ENCODE data around the gene CDH13. TPM values are rescaled to one million over a fixed set of nuclear protein-coding genes. Genes with fewer than 3 reads are reported as not detected.

Gene CDH13
- total and polyA plus RNA-seq, 9 of the 15 experiments (the other 6 are each of a cell fraction or from before 2014, with no cell fraction given), result 0.03 TPM; not detected in 8

DNA sequence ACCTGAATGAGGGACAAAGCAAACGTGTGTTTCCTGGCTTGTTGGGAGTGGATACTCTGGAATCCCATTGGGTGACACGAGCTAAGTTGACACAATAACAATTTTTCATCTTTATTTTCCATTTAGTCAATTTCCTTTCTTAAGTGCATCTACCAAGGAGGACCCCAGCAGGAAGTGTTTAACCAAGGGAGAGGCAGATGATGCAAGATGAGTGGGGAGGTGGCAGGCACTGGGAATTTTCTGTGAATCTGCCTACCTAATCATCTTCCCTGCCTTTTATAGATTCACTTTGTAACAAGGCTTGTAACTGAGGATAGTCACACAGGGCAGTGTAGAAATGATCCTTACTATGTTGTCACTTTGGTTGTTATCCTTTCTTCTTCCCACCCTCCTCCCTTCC is 863.3 kb downstream of the CDH13 start:
- POLR2A ChIA-PET, result no interaction called here
- no peak for DNase-seq (ENCODE audit: extremely low read depth in 1 of 4, low spot score in 3 of 4)
- BruUV-seq (replicated peaks), result no TSS peak
- Histone ChIP-seq H3K36me3 (ENCODE audit: control insufficient read depth, insufficient read depth, low read length) (no peaks in the 10 kb centered on the region), H3K9ac (ENCODE audit: insufficient read depth in 1 of 2, low read depth in 2 of 2, low read length in 2 of 2) (no peak overlapping the region), H4K20me1 (replicated peaks; ENCODE audit: control insufficient read depth, insufficient read depth, low read length) (no peaks in the 10 kb centered on the region), H3K4me3 (no peak overlapping the region), H3K9me3 (replicated peaks; ENCODE audit: control insufficient read depth, insufficient read depth, low read depth, low read length) (no peaks in the 10 kb centered on the region), H3K79me2 (ENCODE audit: control insufficient read depth, insufficient read depth, low read length) (no peaks in the 10 kb centered on the region), H3K27me3 (ENCODE audit: control insufficient read depth in 2 of 2, insufficient read depth in 2 of 2, low read length in 2 of 2) (no peaks in the 10 kb centered on the region), H3K4me1 (replicated peaks in 1 of 2; ENCODE audit: control insufficient read depth in 2 of 2, insufficient read depth in 2 of 2, low read length in 2 of 2) (no peaks in the 10 kb centered on the region), H2AFZ (ENCODE audit: low read depth, low read length) (no peak overlapping the region), H3K27ac (ENCODE audit: extremely low read depth, low read depth, low read length) (no peak overlapping the region), H3K9me1 (ENCODE audit: control insufficient read depth, insufficient read depth, low read length) (no peaks in the 10 kb centered on the region), H3K4me2 (ENCODE audit: insufficient read depth, low read length) (no peak overlapping the region)
- intact Hi-C loops (cut with micrococcal nuclease), result no loop called here
- 0% methylated on average over 2 of the region's 2 CpGs for WGBS (ENCODE audit: insufficient coverage, low coverage, missing lambda C conversion rate)
- in situ Hi-C loops (cut with MboI), result no loop called here
- CTCF ChIA-PET (ENCODE audit: low intra/inter-chr PET ratio), result no interaction called here
- no peak for FAIRE-seq
- no peak for ATAC-seq
- no peak for TF ChIP-seq ZNF408 (CRISPR knock-in tag; IDR thresholded peaks at IDR 0.05; ENCODE audit: low read depth)
- TF ChIP-seq NRF1 (conservative IDR thresholded peaks at IDR 0.05 in 1 of 2, IDR thresholded peaks at IDR 0.05 in 1 of 2), result no peak
- TF ChIP-seq NCOA6 (IDR thresholded peaks at IDR 0.05), result no peak
- TF ChIP-seq, protein P1, sequence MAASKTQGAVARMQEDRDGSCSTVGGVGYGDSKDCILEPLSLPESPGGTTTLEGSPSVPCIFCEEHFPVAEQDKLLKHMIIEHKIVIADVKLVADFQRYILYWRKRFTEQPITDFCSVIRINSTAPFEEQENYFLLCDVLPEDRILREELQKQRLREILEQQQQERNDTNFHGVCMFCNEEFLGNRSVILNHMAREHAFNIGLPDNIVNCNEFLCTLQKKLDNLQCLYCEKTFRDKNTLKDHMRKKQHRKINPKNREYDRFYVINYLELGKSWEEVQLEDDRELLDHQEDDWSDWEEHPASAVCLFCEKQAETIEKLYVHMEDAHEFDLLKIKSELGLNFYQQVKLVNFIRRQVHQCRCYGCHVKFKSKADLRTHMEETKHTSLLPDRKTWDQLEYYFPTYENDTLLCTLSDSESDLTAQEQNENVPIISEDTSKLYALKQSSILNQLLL (CRISPR knock-in tag; IDR thresholded peaks at IDR 0.05; ENCODE audit: borderline replicate concordance), result no peak
- no peak for TF ChIP-seq KAT8 (IDR thresholded peaks at IDR 0.05; ENCODE audit: low read depth)
- TF ChIP-seq, protein P2, sequence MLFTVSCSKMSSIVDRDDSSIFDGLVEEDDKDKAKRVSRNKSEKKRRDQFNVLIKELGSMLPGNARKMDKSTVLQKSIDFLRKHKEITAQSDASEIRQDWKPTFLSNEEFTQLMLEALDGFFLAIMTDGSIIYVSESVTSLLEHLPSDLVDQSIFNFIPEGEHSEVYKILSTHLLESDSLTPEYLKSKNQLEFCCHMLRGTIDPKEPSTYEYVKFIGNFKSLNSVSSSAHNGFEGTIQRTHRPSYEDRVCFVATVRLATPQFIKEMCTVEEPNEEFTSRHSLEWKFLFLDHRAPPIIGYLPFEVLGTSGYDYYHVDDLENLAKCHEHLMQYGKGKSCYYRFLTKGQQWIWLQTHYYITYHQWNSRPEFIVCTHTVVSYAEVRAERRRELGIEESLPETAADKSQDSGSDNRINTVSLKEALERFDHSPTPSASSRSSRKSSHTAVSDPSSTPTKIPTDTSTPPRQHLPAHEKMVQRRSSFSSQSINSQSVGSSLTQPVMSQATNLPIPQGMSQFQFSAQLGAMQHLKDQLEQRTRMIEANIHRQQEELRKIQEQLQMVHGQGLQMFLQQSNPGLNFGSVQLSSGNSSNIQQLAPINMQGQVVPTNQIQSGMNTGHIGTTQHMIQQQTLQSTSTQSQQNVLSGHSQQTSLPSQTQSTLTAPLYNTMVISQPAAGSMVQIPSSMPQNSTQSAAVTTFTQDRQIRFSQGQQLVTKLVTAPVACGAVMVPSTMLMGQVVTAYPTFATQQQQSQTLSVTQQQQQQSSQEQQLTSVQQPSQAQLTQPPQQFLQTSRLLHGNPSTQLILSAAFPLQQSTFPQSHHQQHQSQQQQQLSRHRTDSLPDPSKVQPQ (CRISPR knock-in tag; IDR thresholded peaks at IDR 0.05; ENCODE audit: borderline replicate concordance), result no peak
- no peak for TF ChIP-seq HDAC6 (IDR thresholded peaks at IDR 0.05; ENCODE audit: low read depth, low read length)
- no peak for TF ChIP-seq ZBTB8A (IDR thresholded peaks at IDR 0.05; ENCODE audit: partially characterized antibody)
- no peak for TF ChIP-seq CSDE1 (IDR thresholded peaks at IDR 0.05)
- TF ChIP-seq, protein P3, sequence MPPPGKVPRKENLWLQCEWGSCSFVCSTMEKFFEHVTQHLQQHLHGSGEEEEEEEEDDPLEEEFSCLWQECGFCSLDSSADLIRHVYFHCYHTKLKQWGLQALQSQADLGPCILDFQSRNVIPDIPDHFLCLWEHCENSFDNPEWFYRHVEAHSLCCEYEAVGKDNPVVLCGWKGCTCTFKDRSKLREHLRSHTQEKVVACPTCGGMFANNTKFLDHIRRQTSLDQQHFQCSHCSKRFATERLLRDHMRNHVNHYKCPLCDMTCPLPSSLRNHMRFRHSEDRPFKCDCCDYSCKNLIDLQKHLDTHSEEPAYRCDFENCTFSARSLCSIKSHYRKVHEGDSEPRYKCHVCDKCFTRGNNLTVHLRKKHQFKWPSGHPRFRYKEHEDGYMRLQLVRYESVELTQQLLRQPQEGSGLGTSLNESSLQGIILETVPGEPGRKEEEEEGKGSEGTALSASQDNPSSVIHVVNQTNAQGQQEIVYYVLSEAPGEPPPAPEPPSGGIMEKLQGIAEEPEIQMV (tag; conservative IDR thresholded peaks at IDR 0.05; ENCODE audit: low read depth), result no peak
- no peak for TF ChIP-seq XRCC4 (IDR thresholded peaks at IDR 0.05; ENCODE audit: extremely low read depth, insufficient read depth, insufficient read length)
- TF ChIP-seq, protein P4, sequence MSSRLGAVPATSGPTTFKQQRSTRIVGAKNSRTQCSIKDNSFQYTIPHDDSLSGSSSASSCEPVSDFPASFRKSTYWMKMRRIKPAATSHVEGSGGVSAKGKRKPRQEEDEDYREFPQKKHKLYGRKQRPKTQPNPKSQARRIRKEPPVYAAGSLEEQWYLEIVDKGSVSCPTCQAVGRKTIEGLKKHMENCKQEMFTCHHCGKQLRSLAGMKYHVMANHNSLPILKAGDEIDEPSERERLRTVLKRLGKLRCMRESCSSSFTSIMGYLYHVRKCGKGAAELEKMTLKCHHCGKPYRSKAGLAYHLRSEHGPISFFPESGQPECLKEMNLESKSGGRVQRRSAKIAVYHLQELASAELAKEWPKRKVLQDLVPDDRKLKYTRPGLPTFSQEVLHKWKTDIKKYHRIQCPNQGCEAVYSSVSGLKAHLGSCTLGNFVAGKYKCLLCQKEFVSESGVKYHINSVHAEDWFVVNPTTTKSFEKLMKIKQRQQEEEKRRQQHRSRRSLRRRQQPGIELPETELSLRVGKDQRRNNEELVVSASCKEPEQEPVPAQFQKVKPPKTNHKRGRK (tag; IDR thresholded peaks at IDR 0.05), result no peak
- no peak for TF ChIP-seq SRSF1 (IDR thresholded peaks at IDR 0.05; ENCODE audit: low read depth, low read length)
- TF ChIP-seq NFATC3 (IDR thresholded peaks at IDR 0.05), result no peak

All from K562 (cell line).